GM12878 (cell line): Measurements from ENCODE around the gene TMOD3. TPM values are rescaled to one million over a fixed set of nuclear protein-coding genes. Genes with fewer than 3 reads are reported as not detected.

ENCODE experiments used
- ATAC-seq: fragments of 200-7000 bp; cut with Tn5 transposase; 3 replicates; pipeline ENCODE4 v1.9.1; 2020; ENCODE audit warnings: mild to moderate bottlenecking, moderate library complexity
- BruUV-seq: library from RNA; stranded (reverse); fragments of 400-500 nt; replicated peaks from 2 replicates; lab custom pipeline; 2021; lab: Mats Ljungman, UMichigan
- CTCF ChIA-PET: fragments of 300-600 bp; sonication (Branson Sonifier 250); formaldehyde crosslinking; extraction: SDS; loops from one replicate; lab custom pipeline; 2021; ENCODE audit warnings: inconsistent platforms; lab: Yijun Ruan, JAX
- POLR2A ChIA-PET: fragments of 350-600 bp; formaldehyde crosslinking; extraction: SDS; loops from one replicate; lab custom pipeline; 2021; ENCODE audit warnings: inconsistent platforms; lab: Charles Lee
- RAD21 ChIA-PET: fragments of 300-600 bp; sonication (Branson Sonifier 250); formaldehyde crosslinking; loops from one replicate; lab custom pipeline; 2023; ENCODE audit warnings: antibody characterized with exemption; ENCODE audit not compliant: unreplicated experiment; lab: Charles Lee
- SMC1A ChIA-PET: fragments of 300-600 bp; sonication (Branson Sonifier 250); formaldehyde crosslinking; loops from one replicate; lab custom pipeline; 2023; ENCODE audit not compliant: unreplicated experiment, uncharacterized antibody; lab: Charles Lee
- DNase-seq: peaks from one replicate; pipeline ENCODE4 v3.0.0-alpha.2; 2011; ENCODE audit warnings: low read depth, low spot score
- FAIRE-seq: peaks from 3 replicates; lab custom pipeline; 2011; peaks lifted over from hg19 to GRCh38; lab: Jason Lieb, UNC
- H2AFZ ChIP-seq: 2 replicates; pipeline ENCODE4 v1.6.0; 2011; ENCODE audit warnings: low read depth, low read length, control low read depth; ENCODE audit not compliant: control insufficient read depth
- H3K27ac ChIP-seq: 2 replicates; pipeline ENCODE4 v1.5.1; 2011; ENCODE audit warnings: control low read depth; ENCODE audit not compliant: control insufficient read depth, insufficient read depth
- H3K27me3 ChIP-seq, 2 experiments: replicated peaks in 1 of 2; 2 replicates each; pipeline versions ENCODE4 v1.6.0 to v1.6.1; 2011; ENCODE audit warnings: low read length in 1 of 2; ENCODE audit not compliant: control insufficient read depth in 2 of 2, insufficient read depth in 2 of 2
- H3K36me3 ChIP-seq, 2 experiments: 2 replicates each; pipeline ENCODE4 v1.5.1; 2011; ENCODE audit warnings: low read length in 1 of 2; ENCODE audit not compliant: control insufficient read depth in 2 of 2, insufficient read depth in 2 of 2
- H3K4me1 ChIP-seq: 2 replicates; pipeline ENCODE4 v1.6.1; 2011; ENCODE audit warnings: mild to moderate bottlenecking, low read length, moderate library complexity, mixed read lengths; ENCODE audit not compliant: control insufficient read depth, insufficient read depth
- H3K4me2 ChIP-seq: 2 replicates; pipeline ENCODE4 v1.6.0; 2011; ENCODE audit warnings: control low read depth; ENCODE audit not compliant: control insufficient read depth, insufficient read depth
- H3K4me3 ChIP-seq: fragments of 200-600 bp; sonication (generic); 2 replicates; pipeline ENCODE4 v1.5.1; 2016
- H3K79me2 ChIP-seq: 2 replicates; pipeline ENCODE4 v1.6.0; 2011; ENCODE audit warnings: low read length; ENCODE audit not compliant: control insufficient read depth, insufficient read depth
- H3K9ac ChIP-seq: 2 replicates; pipeline ENCODE4 v1.8.0; 2011; ENCODE audit warnings: low read length, control low read depth, mixed read lengths; ENCODE audit not compliant: control insufficient read depth, insufficient read depth
- H3K9me3 ChIP-seq: replicated peaks from 3 replicates; pipeline ENCODE4 v1.5.1; 2011; ENCODE audit warnings: mild to moderate bottlenecking, low read length; ENCODE audit not compliant: control insufficient read depth, insufficient read depth
- H4K20me1 ChIP-seq: 2 replicates; pipeline ENCODE4 v1.6.0; 2011; ENCODE audit not compliant: control insufficient read depth, insufficient read depth
- BACH1 ChIP-seq: fragments of 450-650 bp; IDR thresholded peaks from 2 replicates; pipeline ENCODE4 v1.6.1; 2017; ENCODE audit warnings: mild to moderate bottlenecking, borderline replicate concordance
- BRCA1 ChIP-seq: IDR thresholded peaks from 2 replicates; pipeline ENCODE4 v1.6.1; 2011; ENCODE audit warnings: low read depth, low read length, improper control_type of control experiment
- CEBPZ ChIP-seq: fragments of 150-350 bp; IDR thresholded peaks from 2 replicates; pipeline ENCODE4 v1.6.1; 2016; ENCODE audit warnings: low read depth, low read length
- CHD1 ChIP-seq: IDR thresholded peaks from 2 replicates; pipeline ENCODE4 v1.6.1; 2012; ENCODE audit warnings: low read depth, low read length, improper control_type of control experiment
- HCFC1 ChIP-seq: fragments of 150-350 bp; IDR thresholded peaks from 2 replicates; pipeline ENCODE4 v1.6.1; 2014; ENCODE audit warnings: low read length
- POLR2AphosphoS2 ChIP-seq: IDR thresholded peaks from 2 replicates; pipeline ENCODE4 v1.6.1; 2011; ENCODE audit warnings: low read depth, mild to moderate bottlenecking, low read length, improper control_type of control experiment, moderate library complexity
- POU2F2 ChIP-seq: IDR thresholded peaks from 3 replicates; pipeline ENCODE4 v1.6.1; 2011; ENCODE audit warnings: low read depth, mild to moderate bottlenecking, low read length, borderline replicate concordance
- TCF12 ChIP-seq: IDR thresholded peaks from 2 replicates; pipeline ENCODE4 v1.6.1; 2011; ENCODE audit warnings: low read depth, mild to moderate bottlenecking, low read length
- ZNF217 ChIP-seq: fragments of 450-650 bp; IDR thresholded peaks from 2 replicates; pipeline ENCODE4 v1.6.1; 2017; ENCODE audit warnings: antibody characterized with exemption, mild to moderate bottlenecking
- ZNF592 ChIP-seq: fragments of 450-650 bp; IDR thresholded peaks from 2 replicates; pipeline ENCODE4 v1.6.1; 2017; ENCODE audit warnings: mild to moderate bottlenecking, moderate library complexity
- WGBS: methylation state at CpG from one replicate; pipeline ENCODE4 v1.1.6; 2016; ENCODE audit warnings: low lambda C conversion rate; ENCODE audit not compliant: insufficient replicate concordance, insufficient coverage; ENCODE audit errors: missing lambda C conversion rate; 5-methylcytosine and 5-hydroxymethylcytosine counted together
- in situ Hi-C: fragments of 300-500 bp; cut with MboI; formaldehyde crosslinking; loops from 9 replicates; pipeline ENCODE4 v1.14.3; 2018; ENCODE audit warnings: mixed read lengths
- intact Hi-C: fragments of 100-400 bp; cut with micrococcal nuclease; formaldehyde crosslinking; loops from one replicate; pipeline ENCODE4 v1.14.2; 2022; ENCODE audit not compliant: unreplicated experiment
- polyA plus RNA-seq, 11 experiments: library from polyadenylated mRNA; depleted of rRNA in 4 of 11; unstranded in 6 of 11; stranded (reverse) in 5 of 11; fragments of >200 nt; fragmentation: Nextera tagmentation in 4 of 11; fragmentation: Illumina TruSeq in 1 of 11; extraction: Ambion mirVana in 4 of 11; extraction: Trizol in 1 of 11; gene quantifications; 1 replicate in 1 of 11; 2 replicates in 10 of 11; pipeline versions ENCODE4 v1.2.1 to v1.2.3, GENCODE V29; 2011 to 2016; ENCODE audit warnings: inconsistent platforms in 2 of 11, missing spikeins in 2 of 11, low read depth in 1 of 11
- total RNA-seq, 4 experiments: library from RNA; depleted of rRNA in 3 of 4; stranded (reverse); fragments of >200 nt in 3 of 4; fragmentation: Illumina TruSeq in 1 of 4; extraction: Trizol in 1 of 4; gene quantifications; 2 replicates each; pipeline versions ENCODE4 v1.2.1 to v1.2.3, GENCODE V29; 2013 to 2021
- TF ChIP-seq, protein P1 (sequence below): IDR thresholded peaks from 2 replicates; pipeline ENCODE4 v1.6.1; 2012; ENCODE audit warnings: low read length, inconsistent platforms

The TMOD3 gene
- total and polyA plus RNA-seq, 10 of the 15 experiments (the other 5 are each of a cell fraction or from before 2014, with no cell fraction given), result 5.2 to 39.4 (median 22.5) TPM

DNA sequence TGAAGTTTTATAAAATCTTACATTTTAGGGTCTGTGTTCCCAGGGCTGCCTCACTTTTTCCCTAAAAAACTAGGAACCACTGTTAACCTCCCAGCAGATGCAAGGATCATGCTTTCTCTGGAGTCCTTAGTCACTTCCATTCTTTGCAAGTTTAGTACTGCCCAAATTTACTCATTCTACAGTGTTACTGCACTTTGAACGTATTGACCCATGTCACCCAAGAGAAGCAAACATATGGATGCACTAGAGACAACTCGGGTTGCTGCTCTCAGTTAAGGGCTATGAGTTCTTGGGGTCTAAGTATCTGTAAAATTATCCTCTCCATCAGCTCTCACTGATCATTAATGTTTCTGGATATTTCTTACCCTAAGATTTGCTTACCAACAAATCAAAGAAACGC is 83.1 kb downstream of the TMOD3 start:
- no peak for ATAC-seq
- no peak for FAIRE-seq
- no peak overlapping the region for H2AFZ ChIP-seq
- no peak overlapping the region for H3K4me2 ChIP-seq
- no peak overlapping the region for H3K4me3 ChIP-seq
- 98% methylated on average over 3 of the region's 3 CpGs for WGBS
- ChIA-PET RAD21 (no interaction called here), CTCF (no interaction called here), SMC1A (no interaction called here), POLR2A (no interaction called here)
- peaks cover under 1 to 7% of the 10 kb centered on the region in 2 experiments for H3K36me3 ChIP-seq
- intact Hi-C loops, result no loop called here
- DNase-seq, result no peak
- H3K27me3 ChIP-seq, result no peaks in the 10 kb centered on the region
- in situ Hi-C loops, result no loop called here
- H3K4me1 ChIP-seq, result no peaks in the 10 kb centered on the region
- BruUV-seq, result no TSS peak
- no peak overlapping the region for H3K9ac ChIP-seq
- H3K9me3 ChIP-seq, result no peaks in the 10 kb centered on the region
- H3K79me2 ChIP-seq, result no peaks in the 10 kb centered on the region
- TF ChIP-seq POLR2AphosphoS2 (no peak), CEBPZ (no peak), ZNF592 (no peak), BRCA1 (no peak), TCF12 (no peak), BACH1 (no peak), HCFC1 (no peak), POU2F2 (no peak), ZNF217 (no peak), CHD1 (no peak)
- TF ChIP-seq, protein P1, sequence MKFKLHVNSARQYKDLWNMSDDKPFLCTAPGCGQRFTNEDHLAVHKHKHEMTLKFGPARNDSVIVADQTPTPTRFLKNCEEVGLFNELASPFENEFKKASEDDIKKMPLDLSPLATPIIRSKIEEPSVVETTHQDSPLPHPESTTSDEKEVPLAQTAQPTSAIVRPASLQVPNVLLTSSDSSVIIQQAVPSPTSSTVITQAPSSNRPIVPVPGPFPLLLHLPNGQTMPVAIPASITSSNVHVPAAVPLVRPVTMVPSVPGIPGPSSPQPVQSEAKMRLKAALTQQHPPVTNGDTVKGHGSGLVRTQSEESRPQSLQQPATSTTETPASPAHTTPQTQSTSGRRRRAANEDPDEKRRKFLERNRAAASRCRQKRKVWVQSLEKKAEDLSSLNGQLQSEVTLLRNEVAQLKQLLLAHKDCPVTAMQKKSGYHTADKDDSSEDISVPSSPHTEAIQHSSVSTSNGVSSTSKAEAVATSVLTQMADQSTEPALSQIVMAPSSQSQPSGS, result no peak
- no peaks in the 10 kb centered on the region for H4K20me1 ChIP-seq
- no peak overlapping the region for H3K27ac ChIP-seq
